ENCODE measurements around the gene VGF.

Gene VGF

DNA sequence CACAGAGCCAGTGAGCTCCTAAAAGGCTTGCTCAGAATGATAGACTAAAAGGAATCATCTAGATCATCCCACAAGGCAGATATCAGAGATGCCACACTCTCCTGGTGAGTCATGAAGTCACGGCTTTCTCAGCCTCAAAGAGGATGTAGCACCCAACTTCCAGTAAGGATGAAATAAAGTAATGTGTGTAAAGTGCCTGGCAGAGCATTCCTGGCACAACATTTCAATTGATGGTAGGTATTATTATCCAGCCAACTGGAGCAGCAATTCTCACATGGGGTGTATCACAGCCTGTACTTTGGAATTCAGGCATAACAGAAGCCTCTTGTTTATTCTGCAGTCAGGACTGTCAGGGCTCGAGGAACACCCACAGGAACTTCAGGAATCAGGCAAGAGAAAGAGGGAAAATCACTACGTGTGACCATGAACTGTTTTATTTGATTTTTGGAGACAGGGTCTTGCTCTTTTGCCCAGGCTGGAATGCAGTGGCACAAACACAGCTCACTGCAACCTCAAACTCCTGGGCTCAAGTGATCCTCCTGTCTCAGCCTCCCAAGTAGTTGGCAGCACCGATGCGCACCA lies 20.0 kb upstream of the VGF start:
- Histone ChIP-seq H3K9ac (ENCODE audit: low read depth, low read length) (no peak overlapping the region), H3K4me2 (ENCODE audit: insufficient read depth, low read length) (no peak overlapping the region), H3K27me3 (ENCODE audit: insufficient read depth, low read length, poor library complexity) (no peaks in the 10 kb centered on the region), H3K4me1 (ENCODE audit: insufficient read depth, low read length) (no peaks in the 10 kb centered on the region), H3K79me2 (ENCODE audit: insufficient read depth, low read length) (no peaks in the 10 kb centered on the region), H3K36me3 (ENCODE audit: insufficient read depth, low read length) (no peaks in the 10 kb centered on the region), H3K27ac (ENCODE audit: low read length) (no peak overlapping the region), H3K9me3 (ENCODE audit: insufficient read depth, low read length, severe bottlenecking) (no peaks in the 10 kb centered on the region), H2AFZ (ENCODE audit: low read depth, low read length) (no peak overlapping the region), H3K4me3 (ENCODE audit: low read depth in 1 of 2, low read length in 2 of 2) (no peak overlapping the region), H4K20me1 (ENCODE audit: insufficient read depth, low read length) (no peaks in the 10 kb centered on the region)
- TF ChIP-seq, protein P1, sequence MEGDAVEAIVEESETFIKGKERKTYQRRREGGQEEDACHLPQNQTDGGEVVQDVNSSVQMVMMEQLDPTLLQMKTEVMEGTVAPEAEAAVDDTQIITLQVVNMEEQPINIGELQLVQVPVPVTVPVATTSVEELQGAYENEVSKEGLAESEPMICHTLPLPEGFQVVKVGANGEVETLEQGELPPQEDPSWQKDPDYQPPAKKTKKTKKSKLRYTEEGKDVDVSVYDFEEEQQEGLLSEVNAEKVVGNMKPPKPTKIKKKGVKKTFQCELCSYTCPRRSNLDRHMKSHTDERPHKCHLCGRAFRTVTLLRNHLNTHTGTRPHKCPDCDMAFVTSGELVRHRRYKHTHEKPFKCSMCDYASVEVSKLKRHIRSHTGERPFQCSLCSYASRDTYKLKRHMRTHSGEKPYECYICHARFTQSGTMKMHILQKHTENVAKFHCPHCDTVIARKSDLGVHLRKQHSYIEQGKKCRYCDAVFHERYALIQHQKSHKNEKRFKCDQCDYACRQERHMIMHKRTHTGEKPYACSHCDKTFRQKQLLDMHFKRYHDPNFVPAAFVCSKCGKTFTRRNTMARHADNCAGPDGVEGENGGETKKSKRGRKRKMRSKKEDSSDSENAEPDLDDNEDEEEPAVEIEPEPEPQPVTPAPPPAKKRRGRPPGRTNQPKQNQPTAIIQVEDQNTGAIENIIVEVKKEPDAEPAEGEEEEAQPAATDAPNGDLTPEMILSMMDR (IDR thresholded peaks at IDR 0.05; ENCODE audit: borderline replicate concordance, extremely low read depth, low read length, poor library complexity, severe bottlenecking): no peak
- no peak for TF ChIP-seq EZH2 (IDR thresholded peaks at IDR 0.05; ENCODE audit: borderline replicate concordance, low read depth, low read length, severe bottlenecking)
- DNase-seq: no peak
- no peak for ATAC-seq (ENCODE audit: insufficient read depth, low read depth)

DNA sequence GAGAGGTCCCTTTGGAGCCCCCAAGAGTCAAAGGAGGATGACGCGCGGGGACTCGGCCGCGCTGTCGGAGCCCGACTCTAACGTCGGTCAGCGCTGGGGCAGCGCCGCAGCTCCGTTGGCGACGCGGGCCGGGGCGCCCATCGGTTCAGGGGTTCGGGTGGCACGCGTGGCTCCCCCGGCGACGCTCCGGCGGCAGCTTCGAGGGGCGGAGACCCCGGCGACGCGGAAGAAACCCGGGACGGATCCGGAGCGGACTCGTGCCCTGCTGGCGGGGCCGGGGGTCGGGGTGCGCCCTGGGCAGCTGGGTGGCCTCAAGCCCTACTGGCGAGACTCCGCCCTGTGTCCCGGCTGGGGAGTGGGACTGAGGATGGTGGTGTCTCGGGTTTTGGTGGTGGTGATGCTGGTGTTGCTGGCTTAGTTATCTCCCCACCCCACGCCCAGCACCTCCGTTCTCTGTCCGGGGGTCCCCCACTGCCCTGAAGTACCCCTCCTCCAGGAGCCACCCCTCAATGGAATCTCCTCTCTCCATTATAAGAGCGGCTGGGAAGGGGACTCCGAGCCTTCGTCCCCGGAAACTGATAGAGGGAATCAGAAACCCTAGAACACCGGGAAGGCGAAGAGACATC lies 14.9 kb upstream of the VGF start, which contains the start of gene NAT16:
TSS of gene NAT16 (minus strand) at position 164 of the 626 bp plus-strand sequence. CDS start 5,486 bp downstream, outside the sequence.
- Histone ChIP-seq H3K27me3 (ENCODE audit: insufficient read depth, low read length, poor library complexity) (no peaks in the 10 kb centered on the region), H3K9me3 (ENCODE audit: insufficient read depth, low read length, severe bottlenecking) (no peaks in the 10 kb centered on the region), H3K79me2 (ENCODE audit: insufficient read depth, low read length) (no peaks in the 10 kb centered on the region), H2AFZ (ENCODE audit: low read depth, low read length) (no peak within 1 kb of the TSS), H3K9ac (ENCODE audit: low read depth, low read length) (no peak within 1 kb of the TSS), H3K27ac (ENCODE audit: low read length) (no peak within 1 kb of the TSS), H3K36me3 (ENCODE audit: insufficient read depth, low read length) (no peaks in the 10 kb centered on the region), H4K20me1 (ENCODE audit: insufficient read depth, low read length) (no peaks in the 10 kb centered on the region), H3K4me1 (ENCODE audit: insufficient read depth, low read length) (no peaks in the 10 kb centered on the region), H3K4me3 (ENCODE audit: low read depth in 1 of 2, low read length in 2 of 2) (no peak within 1 kb of the TSS), H3K4me2 (ENCODE audit: insufficient read depth, low read length) (no peak within 1 kb of the TSS)
- no peak for DNase-seq
- ATAC-seq (ENCODE audit: insufficient read depth, low read depth): no peak
- TF ChIP-seq, protein P1 (IDR thresholded peaks at IDR 0.05; ENCODE audit: borderline replicate concordance, extremely low read depth, low read length, poor library complexity, severe bottlenecking): no peak
- TF ChIP-seq EZH2 (IDR thresholded peaks at IDR 0.05; ENCODE audit: borderline replicate concordance, low read depth, low read length, severe bottlenecking): no peak

DNA sequence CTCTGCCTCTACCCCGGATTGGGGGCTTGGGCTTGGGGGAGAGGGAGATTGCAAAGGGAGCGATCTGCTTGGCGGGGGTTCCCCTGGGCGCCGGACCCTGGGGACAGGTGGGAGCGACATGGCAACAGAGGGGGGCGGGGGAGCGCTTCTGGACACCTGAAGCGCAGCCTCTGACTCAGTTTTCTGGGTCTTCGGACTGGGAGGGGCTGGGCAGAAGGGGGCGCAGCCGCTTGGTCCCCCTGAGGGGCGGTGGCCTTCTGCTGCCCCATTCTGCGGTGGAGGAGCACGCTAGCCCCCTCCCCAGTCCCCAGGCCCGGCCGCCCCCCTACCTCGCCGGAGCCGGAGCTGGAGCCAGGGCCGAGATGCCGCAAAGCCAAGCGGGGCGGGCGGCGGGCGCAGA lies 14.3 kb upstream of the VGF start:
- H3K4me2 ChIP-seq (ENCODE audit: insufficient read depth, low read length): no peak overlapping the region
- TF ChIP-seq, protein P1 (IDR thresholded peaks at IDR 0.05; ENCODE audit: borderline replicate concordance, extremely low read depth, low read length, poor library complexity, severe bottlenecking): no peak
- no peak for TF ChIP-seq EZH2 (IDR thresholded peaks at IDR 0.05; ENCODE audit: borderline replicate concordance, low read depth, low read length, severe bottlenecking)
- no peaks in the 10 kb centered on the region for H3K27me3 ChIP-seq (ENCODE audit: insufficient read depth, low read length, poor library complexity)

More for the DNA sequence above, 14.3 kb upstream of the VGF start:
- H3K9me3 ChIP-seq (ENCODE audit: insufficient read depth, low read length, severe bottlenecking): no peaks in the 10 kb centered on the region
- H3K36me3 ChIP-seq (ENCODE audit: insufficient read depth, low read length): no peaks in the 10 kb centered on the region
- ATAC-seq (ENCODE audit: insufficient read depth, low read depth) (no peak), DNase-seq (no peak)
- H3K27ac ChIP-seq (ENCODE audit: low read length): no peak overlapping the region
- H3K4me3 ChIP-seq (ENCODE audit: low read depth in 1 of 2, low read length in 2 of 2): no peak overlapping the region
- H3K79me2 ChIP-seq (ENCODE audit: insufficient read depth, low read length): no peaks in the 10 kb centered on the region
- no peak overlapping the region for H3K9ac ChIP-seq (ENCODE audit: low read depth, low read length)
- H3K4me1 ChIP-seq (ENCODE audit: insufficient read depth, low read length): no peaks in the 10 kb centered on the region
- H2AFZ ChIP-seq (ENCODE audit: low read depth, low read length): no peak overlapping the region
- no peaks in the 10 kb centered on the region for H4K20me1 ChIP-seq (ENCODE audit: insufficient read depth, low read length)

All from DND-41 (cell line).